Measurements from ENCODE around the gene IPO7. TPM values are rescaled to one million over a fixed set of nuclear protein-coding genes. Genes with fewer than 3 reads are reported as not detected.

Gene IPO7
- total RNA-seq, 4 donors from 2014 or later, result 53.9 to 70.0 (median 65.3) TPM

DNA sequence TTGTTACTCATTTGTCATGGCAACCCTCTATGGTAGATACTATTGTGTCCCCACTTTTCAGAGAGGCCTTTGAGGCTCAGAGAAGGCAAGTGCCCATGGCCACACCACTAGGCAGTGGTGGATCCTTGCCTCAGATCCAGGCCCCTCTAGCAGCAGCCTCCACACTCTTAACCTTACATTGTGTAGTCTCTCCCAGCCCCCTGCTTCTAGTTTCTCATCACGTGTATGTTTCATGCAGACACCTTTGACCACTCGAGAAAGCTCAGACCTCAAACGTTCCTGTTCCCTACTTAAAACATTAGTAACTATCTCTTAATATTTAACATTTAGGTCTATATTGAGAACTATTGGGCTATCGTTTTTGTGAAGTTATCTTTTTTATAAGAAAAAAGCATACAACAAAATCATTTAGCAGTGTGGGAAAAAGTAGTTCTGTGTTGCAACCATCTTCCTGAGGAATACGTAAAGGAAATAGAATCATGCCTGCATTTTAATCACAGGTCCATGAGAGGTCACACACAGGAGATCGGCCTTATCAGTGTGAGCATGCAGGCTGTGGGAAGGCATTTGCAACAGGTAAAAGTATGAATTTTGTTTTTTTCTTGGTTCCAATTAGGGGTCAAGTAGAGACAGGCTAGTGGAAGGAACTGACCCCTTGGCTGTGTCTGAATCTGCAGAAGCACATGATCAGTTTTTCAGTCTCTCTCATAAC, 111.5 kb downstream of the IPO7 start:
- DNase-seq (ENCODE audit: low spot score in 2 of 2), result no peak
- intact Hi-C loops (cut with DNase I; ENCODE audit: low total_unique reads), result no loop called here
- 88 to 90% methylated on average over 6 of the region's 6 CpGs for WGBS, 2 donors
- H3K4me3 ChIP-seq (ENCODE audit: low read depth, poor library complexity, severe bottlenecking), result no peak overlapping the region
- TF ChIP-seq POLR2A (IDR thresholded peaks at IDR 0.05), result no peak
- TF ChIP-seq, protein P1, sequence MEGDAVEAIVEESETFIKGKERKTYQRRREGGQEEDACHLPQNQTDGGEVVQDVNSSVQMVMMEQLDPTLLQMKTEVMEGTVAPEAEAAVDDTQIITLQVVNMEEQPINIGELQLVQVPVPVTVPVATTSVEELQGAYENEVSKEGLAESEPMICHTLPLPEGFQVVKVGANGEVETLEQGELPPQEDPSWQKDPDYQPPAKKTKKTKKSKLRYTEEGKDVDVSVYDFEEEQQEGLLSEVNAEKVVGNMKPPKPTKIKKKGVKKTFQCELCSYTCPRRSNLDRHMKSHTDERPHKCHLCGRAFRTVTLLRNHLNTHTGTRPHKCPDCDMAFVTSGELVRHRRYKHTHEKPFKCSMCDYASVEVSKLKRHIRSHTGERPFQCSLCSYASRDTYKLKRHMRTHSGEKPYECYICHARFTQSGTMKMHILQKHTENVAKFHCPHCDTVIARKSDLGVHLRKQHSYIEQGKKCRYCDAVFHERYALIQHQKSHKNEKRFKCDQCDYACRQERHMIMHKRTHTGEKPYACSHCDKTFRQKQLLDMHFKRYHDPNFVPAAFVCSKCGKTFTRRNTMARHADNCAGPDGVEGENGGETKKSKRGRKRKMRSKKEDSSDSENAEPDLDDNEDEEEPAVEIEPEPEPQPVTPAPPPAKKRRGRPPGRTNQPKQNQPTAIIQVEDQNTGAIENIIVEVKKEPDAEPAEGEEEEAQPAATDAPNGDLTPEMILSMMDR (IDR thresholded peaks at IDR 0.05), result no peak

Other genes with a start within 250 kb of the IPO7 start
- 10 to 100 TPM; 21.2 to 34.1 (median 28.7) TPM for gene DENND5A, start 119.3 kb upstream of the IPO7 start, total RNA-seq
- gene TMEM41B, start 70.1 kb upstream of the IPO7 start, total RNA-seq, result 10 to 100 TPM; 30.5 to 41.1 (median 39.4) TPM
- gene ZNF143, start 76.4 kb downstream of the IPO7 start, total RNA-seq, result 10 to 100 TPM; 17.8 to 44.2 (median 30.9) TPM
- gene WEE1, start 189.0 kb downstream of the IPO7 start, total RNA-seq, result 100 to 1,000 TPM in 2 of 4 donors, 10 to 100 TPM in 2; 67.5 to 135 (median 107) TPM

Measured in lower leg skin (tissue), 4 donors.